Activated CD8-positive, alpha-beta memory T cell treated with anti-CD3 and anti-CD28 coated beads for 4 hours (primary cell): ENCODE measurements around the gene REC114.

Experiments used
- DNase-seq, 2 donors: peaks; one replicate each; pipeline ENCODE4 v3.0.0-alpha.2; 2020; ENCODE audit warnings: low read depth in 2 of 2

Gene REC114

GRCh38 chr15:73604477-73604876 is 161.5 kb downstream of the REC114 start:
- no peak for DNase-seq

- DNase-seq: no peak
Observed at GRCh38 chr15:73605759-73606436, 162.9 kb downstream of the REC114 start.

GRCh38 chr15:73607405-73607804 is 164.4 kb downstream of the REC114 start:
- no peak for DNase-seq

GRCh38 chr15:73607843-73608242 is 164.9 kb downstream of the REC114 start:
- DNase-seq: no peak

- DNase-seq: no peak
Observed at GRCh38 chr15:73608475-73608874, 165.5 kb downstream of the REC114 start.

- DNase-seq: no peak
Observed at GRCh38 chr15:73608941-73609340, 166.0 kb downstream of the REC114 start.
